COLO829 (cell line): ENCODE data around the gene GPR6.

Experiments
- DNase-seq: peaks from one replicate; pipeline ENCODE4 v3.0.0; 2012; ENCODE audit warnings: low spot score

GPR6 gene, protein sequence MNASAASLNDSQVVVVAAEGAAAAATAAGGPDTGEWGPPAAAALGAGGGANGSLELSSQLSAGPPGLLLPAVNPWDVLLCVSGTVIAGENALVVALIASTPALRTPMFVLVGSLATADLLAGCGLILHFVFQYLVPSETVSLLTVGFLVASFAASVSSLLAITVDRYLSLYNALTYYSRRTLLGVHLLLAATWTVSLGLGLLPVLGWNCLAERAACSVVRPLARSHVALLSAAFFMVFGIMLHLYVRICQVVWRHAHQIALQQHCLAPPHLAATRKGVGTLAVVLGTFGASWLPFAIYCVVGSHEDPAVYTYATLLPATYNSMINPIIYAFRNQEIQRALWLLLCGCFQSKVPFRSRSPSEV

DNA sequence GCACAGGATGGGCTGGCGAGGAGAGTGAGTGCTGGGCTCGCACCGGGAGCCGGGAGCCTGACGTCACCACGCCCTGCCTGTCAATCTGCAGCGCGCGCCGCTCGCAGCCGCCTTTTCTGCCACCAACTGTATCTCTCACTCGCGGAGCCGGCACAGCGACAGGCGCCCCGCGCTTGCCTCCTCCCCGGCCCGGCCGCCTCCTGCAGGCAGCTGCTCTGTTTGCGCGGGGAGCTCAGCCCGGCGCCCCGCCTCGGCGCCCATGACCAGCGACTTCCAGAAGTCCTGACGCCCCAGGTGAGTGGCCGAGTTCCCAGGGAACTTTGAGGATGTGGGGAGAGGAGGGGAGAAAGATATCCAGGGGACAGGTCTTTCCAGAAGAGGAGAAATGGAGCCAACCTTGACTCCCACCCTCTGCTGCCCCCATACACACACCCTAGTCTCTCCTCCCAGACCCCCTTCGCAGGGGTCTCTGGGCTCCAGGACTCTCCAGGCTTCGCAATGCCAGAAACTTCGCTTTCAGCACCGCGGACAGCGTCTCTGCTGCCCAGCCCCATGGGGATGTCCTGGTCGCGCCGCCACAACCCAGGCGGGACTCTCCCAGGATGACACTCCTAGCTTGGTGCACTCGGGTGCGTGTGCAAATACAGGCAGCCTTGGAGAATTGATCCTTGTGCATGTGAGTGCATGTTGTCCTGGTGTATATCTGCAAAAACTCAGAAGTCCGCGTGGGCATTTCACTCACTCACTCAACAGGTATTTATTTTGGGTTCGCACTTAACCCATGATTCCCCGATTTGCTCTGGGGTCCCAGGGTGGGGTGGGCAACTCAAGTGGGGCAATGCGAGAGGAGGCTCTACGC is at the start of gene GPR6:
Gene GPR6 (plus strand): TSS at position 138 of the 859 bp plus-strand sequence. CDS start 802 bp downstream, outside the sequence.
- peak; percentile 35 for DNase-seq

DNA sequence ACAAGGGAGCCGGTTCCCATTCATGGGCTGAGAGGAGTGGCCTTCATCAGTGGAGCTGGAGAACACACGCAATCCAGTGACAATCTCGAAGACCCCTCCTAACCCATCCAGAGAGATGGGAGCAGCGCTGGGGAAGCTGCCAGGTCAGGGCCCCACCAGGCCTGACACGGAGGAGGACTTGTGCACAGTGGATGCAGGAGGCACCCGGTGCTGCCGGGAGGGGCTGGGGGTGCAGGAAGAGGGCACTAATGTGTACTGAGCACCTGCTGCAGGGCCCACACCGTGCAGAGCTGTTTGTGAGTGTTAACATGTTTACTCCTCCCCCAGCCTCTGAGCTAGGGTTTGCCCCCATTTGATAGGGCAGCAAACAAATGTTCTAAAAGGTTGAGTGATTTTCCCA is 43.8 kb upstream of the GPR6 start:
- DNase-seq, result no peak

DNA sequence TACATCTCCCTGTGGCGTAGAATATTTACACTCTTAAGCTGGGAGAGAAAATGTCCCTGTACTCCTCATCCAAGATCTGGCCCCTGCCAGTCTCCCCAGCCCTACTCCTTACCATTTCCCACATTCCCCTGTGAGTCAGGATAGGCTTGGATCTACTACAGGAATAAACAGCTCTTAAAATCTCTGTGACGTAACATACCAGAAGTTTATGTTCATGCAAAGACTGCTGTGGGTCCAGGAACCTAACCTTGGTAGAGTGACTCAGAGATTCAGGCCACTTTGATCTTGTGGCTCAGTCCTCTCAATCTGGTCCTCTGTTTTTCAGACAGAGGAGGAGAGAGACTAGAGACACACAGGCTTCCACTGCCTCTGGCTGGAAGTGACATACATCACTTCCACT is 38.5 kb upstream of the GPR6 start:
- no peak for DNase-seq

DNA sequence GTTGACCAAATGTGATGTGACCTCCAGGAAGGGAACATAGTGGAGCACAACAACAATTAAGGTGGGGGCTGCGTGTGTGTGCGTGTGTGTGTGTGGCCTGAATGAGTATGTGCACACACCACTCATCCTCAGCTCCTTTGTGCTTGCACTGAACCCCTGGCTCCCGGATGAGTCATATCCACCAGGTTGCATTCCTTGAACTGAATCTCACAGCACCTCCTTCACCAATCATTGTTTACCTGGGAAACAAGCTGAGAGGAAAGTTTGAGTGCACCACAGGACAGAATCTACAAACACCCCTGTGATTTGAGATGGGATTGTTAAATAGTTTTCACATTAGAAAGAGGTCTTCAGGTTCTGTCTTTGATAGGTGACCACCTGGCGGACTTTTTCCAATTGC is 33.7 kb upstream of the GPR6 start:
- DNase-seq, result no peak

DNA sequence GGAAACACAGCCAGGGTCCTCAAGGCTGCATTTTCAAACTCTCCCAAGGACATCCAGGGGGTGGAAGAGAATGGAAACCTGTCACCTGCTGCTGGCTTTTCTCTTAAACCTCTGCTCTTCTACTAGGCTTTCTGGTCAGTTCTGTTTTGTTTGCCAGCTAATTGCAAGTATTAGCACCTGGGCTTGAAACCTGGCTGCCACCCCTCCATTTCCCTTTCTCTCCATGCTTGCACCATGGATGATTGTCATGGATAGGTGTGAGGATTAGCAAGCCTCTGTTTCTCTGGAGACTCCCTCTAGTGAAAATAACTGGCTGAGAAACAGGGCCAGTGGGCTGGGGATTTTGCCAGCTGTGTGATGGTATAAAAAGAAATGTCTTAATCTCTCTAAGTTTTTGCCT is 33.0 kb upstream of the GPR6 start:
- DNase-seq, result no peak

DNA sequence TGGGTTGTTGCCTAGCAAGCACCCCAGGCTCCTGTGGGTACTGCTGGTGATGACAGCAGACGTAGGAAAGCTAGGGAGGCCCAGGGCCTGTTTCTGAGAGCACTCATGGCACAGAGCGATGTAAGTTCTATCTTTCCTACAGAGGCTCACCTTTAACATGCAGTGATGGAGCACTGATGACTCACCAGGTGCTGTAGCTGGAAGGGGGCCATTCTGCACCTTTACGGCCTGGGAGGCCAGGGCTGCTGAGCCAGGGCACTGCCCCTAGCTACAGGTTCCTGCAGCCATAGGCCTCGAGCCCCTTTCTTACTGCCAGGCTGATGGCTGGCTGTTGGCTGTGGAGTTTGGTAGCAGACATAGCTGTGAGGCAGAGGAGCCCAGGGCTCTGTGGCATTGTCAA is 31.1 kb upstream of the GPR6 start:
- no peak for DNase-seq

DNA sequence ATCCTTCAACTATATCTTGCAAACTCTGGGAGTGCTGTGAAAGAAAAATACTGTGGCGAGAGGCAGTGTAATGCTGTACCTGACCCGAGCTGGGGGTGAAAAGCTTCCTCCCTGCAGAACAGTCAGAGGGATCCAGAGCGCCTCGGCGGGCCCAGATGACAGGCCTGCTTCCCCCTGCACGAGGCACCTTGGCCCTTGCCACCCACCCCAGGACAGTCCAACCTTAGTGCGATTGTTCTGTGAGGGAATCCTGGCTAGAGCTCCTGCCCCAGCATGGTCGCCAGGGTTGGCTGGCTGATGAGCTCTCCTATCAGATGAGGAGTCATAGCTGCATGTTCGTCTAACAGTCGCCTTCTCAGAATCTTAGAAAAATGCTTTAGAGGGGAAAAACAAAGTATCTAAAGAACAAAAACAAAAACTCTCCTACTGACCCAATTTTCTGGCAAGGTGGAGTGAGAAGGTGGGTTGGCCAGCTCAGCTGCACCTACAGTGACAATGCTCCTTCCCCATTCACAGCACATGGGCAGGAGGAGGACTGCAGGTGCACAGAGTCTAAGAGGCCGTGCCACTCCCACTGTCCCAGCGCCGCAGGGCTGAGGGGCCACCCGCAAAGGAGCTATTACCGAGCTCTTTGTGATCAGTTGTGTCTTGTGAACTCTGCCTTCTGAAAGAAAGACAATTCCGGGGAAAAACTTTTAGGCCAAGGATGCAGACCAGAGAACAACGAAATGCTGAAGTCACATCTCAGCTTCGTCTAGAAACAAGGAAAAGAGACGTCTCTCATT is 28.6 kb upstream of the GPR6 start:
- no peak for DNase-seq

DNA sequence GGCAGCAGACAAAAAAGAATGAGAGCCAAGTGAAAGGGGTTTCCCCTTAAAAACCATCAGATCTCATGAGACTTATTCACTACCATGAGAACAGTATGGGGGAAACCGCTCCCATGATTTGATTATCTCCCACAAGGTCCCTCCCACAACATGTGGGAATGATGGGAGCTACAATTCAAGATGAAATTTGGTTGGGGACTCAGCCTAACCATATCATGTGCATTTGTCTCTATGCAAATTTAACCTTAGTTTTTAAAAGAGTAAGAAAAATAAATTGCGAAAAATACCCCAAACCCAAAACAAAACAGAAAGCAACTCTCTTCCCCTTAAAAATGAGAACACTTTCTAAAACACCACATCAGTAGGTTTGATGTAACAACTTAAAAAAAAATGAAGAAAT is 22.6 kb upstream of the GPR6 start:
- no peak for DNase-seq

DNA sequence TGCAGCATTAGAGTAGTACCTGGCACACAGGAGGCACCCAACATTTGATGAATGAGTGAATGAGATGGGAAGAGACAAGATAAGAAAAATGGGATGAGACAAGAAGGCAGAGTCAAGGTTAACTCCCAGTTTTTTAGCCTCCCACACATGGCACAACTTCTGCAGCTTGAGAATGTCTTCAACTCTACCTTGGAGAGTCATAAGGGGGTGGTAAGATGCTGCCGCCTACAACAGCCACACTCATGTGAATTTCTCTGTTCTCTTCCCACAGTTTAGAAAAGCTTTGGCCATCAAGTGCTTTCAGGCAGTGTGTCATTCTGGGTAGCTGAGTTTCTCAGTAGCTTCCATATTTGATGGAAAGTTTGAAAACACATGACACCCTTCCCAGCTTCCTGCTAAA is 19.5 kb upstream of the GPR6 start:
- no peak for DNase-seq

DNA sequence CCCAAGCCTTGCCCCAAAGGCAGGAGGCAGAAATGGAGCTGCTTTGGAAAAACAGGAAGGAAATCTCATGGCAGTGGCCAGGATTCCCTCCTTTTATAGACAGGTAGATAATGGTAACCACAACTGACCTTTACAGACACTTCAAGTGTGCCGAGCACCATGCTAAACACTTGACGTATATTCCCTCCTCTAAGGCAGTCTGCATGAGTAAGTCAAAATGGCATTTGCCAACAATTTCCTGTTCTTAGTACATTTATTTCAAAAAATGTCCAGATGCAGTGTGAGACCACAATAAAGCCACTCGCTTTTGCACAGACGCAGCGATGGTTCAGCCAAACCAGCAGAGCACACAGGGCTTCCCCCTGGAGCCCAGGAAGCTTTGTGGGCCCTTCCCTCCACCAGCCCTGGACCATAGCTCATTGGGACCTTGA is 16.5 kb upstream of the GPR6 start:
- DNase-seq, result peak; percentile 3

DNA sequence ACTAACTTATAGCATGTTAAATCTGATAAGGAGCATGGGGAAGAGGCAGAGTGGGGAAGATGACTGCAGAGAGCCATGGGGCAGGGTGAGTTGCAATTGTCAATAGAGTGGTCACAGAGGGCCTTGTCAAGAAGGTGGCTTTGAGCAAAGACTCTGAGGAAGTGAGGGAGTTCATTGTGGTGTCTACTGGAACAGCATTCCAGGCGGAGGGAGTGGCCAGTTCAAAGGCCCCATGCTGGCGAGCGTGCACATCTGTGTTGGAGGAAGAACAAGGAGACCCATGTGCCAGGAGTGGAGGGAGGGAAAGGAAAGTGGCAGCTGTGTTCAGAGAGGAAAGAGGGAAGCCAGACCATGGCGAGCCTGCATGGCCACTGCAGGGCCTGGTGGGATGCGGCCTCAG is 15.8 kb upstream of the GPR6 start:
- no peak for DNase-seq

DNA sequence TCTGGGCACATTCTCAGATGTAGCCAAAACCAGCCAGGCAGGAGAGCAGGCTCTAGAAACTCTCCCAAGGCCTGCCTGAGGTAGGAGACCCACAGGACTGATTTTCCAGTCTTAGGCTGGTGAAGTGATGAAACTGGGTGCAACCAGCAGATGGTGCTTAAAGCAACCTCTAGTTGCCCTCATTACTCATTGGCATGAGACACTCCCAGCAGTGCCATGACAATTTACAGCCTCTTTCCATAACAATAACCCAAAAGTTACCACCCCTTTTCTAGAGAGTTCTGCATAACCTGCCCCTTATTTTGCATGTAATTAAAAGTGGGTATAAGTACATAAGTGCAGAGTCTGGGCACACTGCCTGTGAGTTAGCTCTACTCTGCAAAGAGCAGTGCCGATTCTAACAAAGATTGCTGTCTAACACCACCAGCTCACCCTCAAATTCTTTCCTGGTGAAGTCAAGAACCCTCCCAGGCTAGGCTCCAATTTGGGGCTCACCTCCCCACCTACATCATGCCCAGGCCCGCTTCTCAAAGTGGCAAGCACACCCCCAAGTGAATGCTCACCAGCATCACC is 14.4 kb upstream of the GPR6 start:
- DNase-seq, result no peak

DNA sequence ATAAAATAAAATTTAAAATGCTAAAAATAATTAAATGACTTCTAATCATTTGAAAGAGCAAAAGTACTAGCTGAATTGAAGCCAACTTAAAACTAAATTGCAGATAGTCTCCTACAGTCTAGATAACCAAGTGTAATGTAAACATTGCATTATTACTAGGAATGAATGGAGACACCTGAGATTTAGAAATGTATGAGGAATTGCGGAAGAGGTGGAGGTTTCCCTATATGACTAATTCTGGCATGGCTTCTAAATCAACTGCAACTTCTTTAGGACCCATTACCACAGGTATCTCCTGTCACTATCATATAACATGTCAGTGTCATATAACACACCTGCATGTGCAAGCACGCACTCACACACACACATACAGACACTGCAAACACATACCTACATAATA is 13.2 kb upstream of the GPR6 start:
- no peak for DNase-seq

DNA sequence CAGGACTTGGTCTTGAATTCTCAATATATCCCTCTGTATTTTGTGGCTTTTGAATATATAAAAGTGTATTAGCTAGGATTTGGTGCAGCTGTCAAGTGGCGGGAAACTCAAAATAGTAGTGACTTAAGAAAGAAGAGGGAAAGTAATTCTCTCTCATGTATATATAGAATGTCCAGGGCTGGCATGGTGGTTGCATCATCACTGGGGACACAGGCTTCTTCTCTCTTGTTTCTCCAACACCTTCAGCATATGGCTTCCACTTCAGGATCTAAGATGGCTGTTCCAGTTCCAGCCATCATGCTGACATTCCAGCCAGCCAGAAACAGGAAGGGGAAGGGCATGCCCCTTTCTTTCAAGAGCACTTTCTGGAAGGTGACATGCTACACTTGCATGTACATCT is 11.8 kb upstream of the GPR6 start:
- no peak for DNase-seq

DNA sequence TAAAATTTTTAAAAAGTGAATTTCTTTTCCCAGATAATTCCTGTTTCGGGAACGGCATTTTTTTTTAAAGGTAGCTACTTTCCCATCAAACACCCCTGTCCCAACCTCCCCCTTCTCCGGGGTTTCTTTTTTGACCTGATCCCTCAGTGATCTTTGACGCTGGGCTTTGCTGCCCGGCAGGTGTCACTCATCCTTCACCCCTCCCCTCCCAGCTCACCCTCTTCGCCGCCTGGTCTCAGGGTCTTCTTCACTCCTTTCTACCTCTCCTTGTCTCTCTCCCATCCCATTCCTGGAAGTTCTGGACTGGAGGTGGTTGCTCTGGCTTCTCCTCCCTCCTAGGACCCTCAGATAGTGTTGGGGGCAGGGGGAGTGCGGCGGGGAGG is 329 bp upstream of the GPR6 start:
- DNase-seq, result no peak

DNA sequence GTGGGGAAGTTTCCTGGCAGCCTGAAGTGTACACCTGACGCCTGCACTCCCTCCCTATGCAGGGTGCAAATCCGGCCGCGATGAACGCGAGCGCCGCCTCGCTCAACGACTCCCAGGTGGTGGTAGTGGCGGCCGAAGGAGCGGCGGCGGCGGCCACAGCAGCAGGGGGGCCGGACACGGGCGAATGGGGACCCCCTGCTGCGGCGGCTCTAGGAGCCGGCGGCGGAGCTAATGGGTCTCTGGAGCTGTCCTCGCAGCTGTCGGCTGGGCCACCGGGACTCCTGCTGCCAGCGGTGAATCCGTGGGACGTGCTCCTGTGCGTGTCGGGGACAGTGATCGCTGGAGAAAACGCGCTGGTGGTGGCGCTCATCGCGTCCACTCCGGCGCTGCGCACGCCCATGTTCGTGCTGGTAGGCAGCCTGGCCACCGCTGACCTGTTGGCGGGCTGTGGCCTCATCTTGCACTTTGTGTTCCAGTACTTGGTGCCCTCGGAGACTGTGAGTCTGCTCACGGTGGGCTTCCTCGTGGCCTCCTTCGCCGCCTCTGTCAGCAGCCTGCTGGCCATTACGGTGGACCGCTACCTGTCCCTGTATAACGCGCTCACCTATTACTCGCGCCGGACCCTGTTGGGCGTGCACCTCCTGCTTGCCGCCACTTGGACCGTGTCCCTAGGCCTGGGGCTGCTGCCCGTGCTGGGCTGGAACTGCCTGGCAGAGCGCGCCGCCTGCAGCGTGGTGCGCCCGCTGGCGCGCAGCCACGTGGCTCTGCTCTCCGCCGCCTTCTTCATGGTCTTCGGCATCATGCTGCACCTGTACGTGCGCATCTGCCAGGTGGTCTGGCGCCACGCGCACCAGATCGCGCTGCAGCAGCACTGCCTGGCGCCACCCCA is 1.2 kb downstream of the GPR6 start:
- DNase-seq, result no peak

DNA sequence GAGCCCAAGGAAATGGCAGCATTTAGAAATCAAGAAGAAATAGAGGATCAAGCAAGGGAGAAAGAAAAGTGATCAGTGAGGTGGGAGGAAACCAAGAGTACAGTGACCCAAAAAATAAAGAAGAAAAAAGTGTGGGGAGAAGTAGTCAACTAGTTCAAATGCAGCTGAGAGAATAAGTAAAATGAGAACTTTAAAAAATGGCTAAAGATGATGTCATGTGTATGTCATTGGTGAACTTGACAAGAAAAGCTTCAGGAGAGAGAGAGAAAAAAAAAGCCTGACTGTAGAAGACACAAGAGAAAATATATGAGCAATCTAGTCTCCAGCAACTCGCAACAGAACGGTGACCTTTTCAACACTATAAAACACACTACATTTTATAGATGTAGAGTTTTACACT is 6.3 kb downstream of the GPR6 start:
- no peak for DNase-seq

DNA sequence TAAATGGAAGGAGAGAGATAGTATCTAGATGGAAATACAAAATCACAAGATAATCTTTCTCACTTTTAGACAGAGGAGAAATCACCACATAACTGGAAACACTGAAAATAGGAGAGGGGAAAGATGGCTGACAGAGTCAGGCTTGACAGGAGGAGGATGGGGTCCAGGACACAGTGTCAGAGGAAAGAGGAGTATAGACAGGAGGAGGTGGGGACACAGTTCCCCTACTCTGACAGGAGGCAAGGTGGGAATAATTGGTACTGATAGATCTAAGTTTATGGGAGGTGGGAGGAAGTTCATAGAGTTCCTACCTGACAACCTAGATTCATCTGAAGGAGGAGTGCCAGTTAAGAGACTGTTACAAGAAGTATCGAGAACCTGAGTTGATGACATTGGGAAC is 9.1 kb downstream of the GPR6 start:
- no peak for DNase-seq

DNA sequence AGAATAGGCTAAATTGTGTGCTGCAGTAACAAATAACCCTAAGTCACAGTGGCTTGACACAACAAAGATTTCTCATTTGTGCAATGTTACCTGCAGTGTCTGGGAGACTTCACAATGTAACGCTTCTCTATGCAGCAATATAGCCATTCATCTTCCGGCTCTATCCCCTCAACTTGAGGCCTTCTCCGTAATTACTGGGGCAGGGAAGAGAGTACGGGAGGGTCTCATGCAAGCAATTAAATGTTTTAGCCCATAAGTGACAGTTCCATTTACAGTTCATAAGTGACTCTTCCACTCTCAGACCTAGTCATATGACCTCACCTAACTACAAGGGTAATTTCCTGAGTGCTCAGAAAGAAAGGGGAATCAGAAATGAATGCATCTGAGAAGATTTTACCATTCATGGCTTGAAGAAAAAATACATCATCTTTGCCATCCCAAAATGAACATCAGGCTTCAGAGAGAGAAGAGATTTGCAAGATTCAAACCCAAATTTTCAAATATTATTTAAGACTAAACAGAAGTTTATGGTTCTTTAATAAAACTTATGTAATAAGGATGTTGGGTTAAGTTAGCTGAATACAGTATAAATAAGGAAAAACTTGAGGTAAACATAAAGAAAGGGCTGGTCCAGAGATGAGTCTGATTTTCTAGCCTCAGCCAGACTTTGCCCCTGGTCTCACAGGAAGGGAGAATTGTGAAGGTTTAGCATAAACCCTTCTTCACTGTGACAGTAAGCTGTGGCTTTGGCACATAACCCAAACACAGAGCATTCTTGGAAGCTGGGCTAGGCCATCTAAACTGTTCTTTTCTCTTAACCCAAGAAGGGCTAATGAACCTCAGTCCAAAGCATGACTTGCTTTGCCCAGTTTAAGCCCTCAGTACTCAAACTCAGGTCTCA is 13.3 kb downstream of the GPR6 start:
- no peak for DNase-seq

DNA sequence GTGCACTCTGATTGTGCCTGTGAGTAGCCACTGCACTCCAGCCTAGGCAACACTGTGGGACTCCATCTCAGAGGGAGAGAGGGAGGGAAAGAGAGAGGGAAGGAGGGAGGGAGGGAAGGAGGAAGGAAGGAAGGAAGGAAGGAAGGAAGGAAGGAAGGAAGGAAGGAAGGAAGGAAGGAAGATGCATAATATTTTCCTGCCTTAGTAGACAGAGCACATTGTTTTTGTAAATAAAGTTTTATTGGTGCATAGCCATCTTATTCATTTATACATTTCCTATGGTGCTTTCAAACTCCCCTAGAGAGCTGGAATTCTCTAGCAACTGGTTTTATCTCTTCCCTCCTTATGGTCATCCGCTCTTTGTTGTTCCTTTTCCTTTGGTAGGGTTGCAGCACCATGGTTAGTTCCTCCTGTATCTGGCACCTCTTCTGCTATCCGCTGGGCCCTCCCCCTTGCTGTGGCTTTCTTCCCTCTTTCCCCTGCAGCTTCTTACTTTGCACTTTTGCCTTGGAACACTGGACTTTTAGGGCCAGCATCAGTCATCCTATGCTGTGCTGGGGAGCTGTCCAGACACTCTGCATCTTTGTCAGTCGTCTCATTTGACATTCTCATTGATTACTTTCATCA is 20.2 kb downstream of the GPR6 start:
- no peak for DNase-seq
